ENCODE measurements around the gene MYO5A.

Gene MYO5A

GRCh38 chr15:52392008-52392687 lies 136.5 kb downstream of the MYO5A start:
- H3K27ac ChIP-seq (ENCODE audit: extremely low read depth, low read depth, low read length) = no peak overlapping the region

GRCh38 chr15:52391069-52391468 lies 137.6 kb downstream of the MYO5A start:
- Histone ChIP-seq H3K9me3 (ENCODE audit: control insufficient read depth, insufficient read depth, low read depth, low read length) (no peaks in the 10 kb centered on the region), H3K4me1 (ENCODE audit: control insufficient read depth, insufficient read depth, low read length) (no peaks in the 10 kb centered on the region), H3K36me3 (ENCODE audit: control insufficient read depth in 2 of 2, insufficient read depth in 1 of 2, low read length in 2 of 2) (peaks cover 0 to 7% of the 10 kb centered on the region in 2 experiments; a peak in 2 of 3 replicates), H3K27ac (ENCODE audit: extremely low read depth, low read depth, low read length) (no peak overlapping the region), H3K4me3 (ENCODE audit: low read depth, low read length) (no peak overlapping the region)
- ChIA-PET CTCF (no interaction called here), POLR2A (no interaction called here)
- TF ChIP-seq ZNF239 (tag by site-specific recombination; IDR thresholded peaks at IDR 0.05) (no peak), ZNF514 (tag by site-specific recombination; IDR thresholded peaks at IDR 0.05) (no peak), ZNF529 (tag by site-specific recombination; IDR thresholded peaks at IDR 0.05; ENCODE audit: insufficient replicate concordance) (no peak)

More at GRCh38 chr15:52392008-52392687, 136.5 kb downstream of the MYO5A start:
- ChIA-PET CTCF (no interaction called here), POLR2A (no interaction called here)
- no peak overlapping the region for H3K4me3 ChIP-seq (ENCODE audit: low read depth, low read length)
- H3K4me1 ChIP-seq (ENCODE audit: control insufficient read depth, insufficient read depth, low read length) = no peaks in the 10 kb centered on the region
- H3K36me3 ChIP-seq (ENCODE audit: control insufficient read depth in 2 of 2, insufficient read depth in 1 of 2, low read length in 2 of 2) = peaks cover 0 to 10% of the 10 kb centered on the region in 2 experiments; a peak in 2 of 3 replicates
- H3K9me3 ChIP-seq (ENCODE audit: control insufficient read depth, insufficient read depth, low read depth, low read length) = no peaks in the 10 kb centered on the region
- no peak for TF ChIP-seq TCF7L2 (IDR thresholded peaks at IDR 0.05; ENCODE audit: borderline replicate concordance, low read depth, low read length)
- TF ChIP-seq ZBTB21 (tag by site-specific recombination; IDR thresholded peaks at IDR 0.05) = no peak
- no peak for TF ChIP-seq RBAK (tag by site-specific recombination; IDR thresholded peaks at IDR 0.05)
- TF ChIP-seq ZNF560 (tag by site-specific recombination; IDR thresholded peaks at IDR 0.05; ENCODE audit: borderline replicate concordance) = no peak
- no peak for TF ChIP-seq ZNF555 (tag by site-specific recombination; conservative IDR thresholded peaks at IDR 0.05)
- no peak for TF ChIP-seq ZNF704 (tag by site-specific recombination; IDR thresholded peaks at IDR 0.05)
- no peak for TF ChIP-seq ZSCAN30 (tag by site-specific recombination; IDR thresholded peaks at IDR 0.05)
- no peak for TF ChIP-seq KLF16 (tag by site-specific recombination; IDR thresholded peaks at IDR 0.05)

- Histone ChIP-seq H3K4me3 (ENCODE audit: low read depth, low read length) (no peak overlapping the region), H3K36me3 (ENCODE audit: control insufficient read depth in 2 of 2, insufficient read depth in 1 of 2, low read length in 2 of 2) (peaks cover 0 to 17% of the 10 kb centered on the region in 2 experiments; a peak in 2 of 3 replicates), H3K4me1 (ENCODE audit: control insufficient read depth, insufficient read depth, low read length) (no peaks in the 10 kb centered on the region), H3K9me3 (ENCODE audit: control insufficient read depth, insufficient read depth, low read depth, low read length) (no peaks in the 10 kb centered on the region), H3K27ac (ENCODE audit: extremely low read depth, low read depth, low read length) (no peak overlapping the region)
- POLR2A ChIA-PET = no interaction called here
- CTCF ChIA-PET = no interaction called here
- TF ChIP-seq ZNF639 (tag by site-specific recombination; IDR thresholded peaks at IDR 0.05) = no peak
- no peak for TF ChIP-seq ZNF221 (tag by site-specific recombination; IDR thresholded peaks at IDR 0.05; ENCODE audit: borderline replicate concordance)
- no peak for TF ChIP-seq PRDM1 (tag by site-specific recombination; IDR thresholded peaks at IDR 0.05)
- TF ChIP-seq ZBTB48 (tag by site-specific recombination; IDR thresholded peaks at IDR 0.05) = no peak
- no peak for TF ChIP-seq ZFP69B (tag by site-specific recombination; IDR thresholded peaks at IDR 0.05)
- no peak for TF ChIP-seq SETDB1 (IDR thresholded peaks at IDR 0.05; ENCODE audit: insufficient read length, low read length)
- TF ChIP-seq KLF17 (tag by site-specific recombination; IDR thresholded peaks at IDR 0.05) = no peak
- TF ChIP-seq KLF10 (tag by site-specific recombination; IDR thresholded peaks at IDR 0.05) = no peak
- no peak for TF ChIP-seq ZNF518A (tag by site-specific recombination; conservative IDR thresholded peaks at IDR 0.05; ENCODE audit: low read depth)
- no peak for TF ChIP-seq ZSCAN5A (tag by site-specific recombination; IDR thresholded peaks at IDR 0.05)
Observed at GRCh38 chr15:52385670-52386069, 143.0 kb downstream of the MYO5A start.

Data from HEK293 (cell line).